Breast epithelium (tissue), 4 donors: ENCODE measurements around the gene DNAAF8. TPM values are rescaled to one million over a fixed set of nuclear protein-coding genes. Genes with fewer than 3 reads are reported as not detected.

ENCODE experiments used
- DNase-seq, 2 donors: peaks; one replicate each; pipeline ENCODE4 v3.0.0-alpha.2; 2019; ENCODE audit warnings: low spot score in 2 of 2
- H3K27ac ChIP-seq, 2 donors: fragments of 200-600 bp; sonication (generic) in 1 of 2; one replicate each; pipeline ENCODE4 v1.5.1; 2016 to 2019; ENCODE audit warnings: mild to moderate bottlenecking in 1 of 2
- H3K27me3 ChIP-seq, 2 donors: fragments of 200-600 bp; sonication (generic) in 1 of 2; one replicate each; pipeline versions ENCODE4 v1.5.1 to v1.6.0; 2017 to 2019; ENCODE audit warnings: control low read depth in 1 of 2, mild to moderate bottlenecking in 1 of 2
- H3K36me3 ChIP-seq: fragments of 200-600 bp; one replicate; pipeline ENCODE4 v1.5.1; 2019
- H3K4me1 ChIP-seq, 2 donors: fragments of 200-600 bp; sonication (generic); one replicate each; pipeline ENCODE4 v1.5.1; 2016 to 2019; ENCODE audit warnings: control low read depth in 1 of 2
- H3K4me3 ChIP-seq, 3 donors: fragments of 200-600 bp; sonication (generic); 1 replicate in 2 of 3; 2 replicates in 1 of 3; pipeline ENCODE4 v1.5.1; 2016 to 2019; ENCODE audit warnings: mild to moderate bottlenecking in 3 of 3, moderate library complexity in 2 of 3
- H3K9me3 ChIP-seq, 2 donors: fragments of 200-600 bp; sonication (generic) in 1 of 2; one replicate each; pipeline ENCODE4 v1.5.1; 2016 to 2019; ENCODE audit warnings: control low read depth in 1 of 2
- POLR2A ChIP-seq: fragments of 450-650 bp; IDR thresholded peaks from one replicate; pipeline ENCODE4 v1.6.1; 2016; ENCODE audit warnings: antibody characterized with exemption, mild to moderate bottlenecking, moderate library complexity
- POLR2AphosphoS5 ChIP-seq, 3 donors: sonication (generic); formaldehyde crosslinking; IDR thresholded peaks; one replicate each; pipeline ENCODE4 v1.6.1; 2017; ENCODE audit warnings: antibody characterized with exemption in 3 of 3
- intact Hi-C: fragments of 100-400 bp; cut with DNase I; formaldehyde crosslinking; loops from one replicate; pipeline ENCODE4 v1.15.1; 2023; ENCODE audit warnings: low total_unique reads
- total RNA-seq, 3 donors: library from RNA; depleted of rRNA; stranded (reverse); fragments of >200 nt; gene quantifications; one replicate each; pipeline ENCODE4 v1.1.0, GENCODE V29; 2016
- TF ChIP-seq, protein P1 (sequence below), 3 donors: fragments of 450-650 bp; IDR thresholded peaks; one replicate each; pipeline ENCODE4 v1.5.1; 2016 to 2017; ENCODE audit warnings: antibody characterized with exemption in 3 of 3, mild to moderate bottlenecking in 3 of 3, moderate library complexity in 3 of 3

DNAAF8 gene
- total RNA-seq, 3 donors from 2014 or later, result 1.3 to 2.3 (median 1.8) TPM

DNA sequence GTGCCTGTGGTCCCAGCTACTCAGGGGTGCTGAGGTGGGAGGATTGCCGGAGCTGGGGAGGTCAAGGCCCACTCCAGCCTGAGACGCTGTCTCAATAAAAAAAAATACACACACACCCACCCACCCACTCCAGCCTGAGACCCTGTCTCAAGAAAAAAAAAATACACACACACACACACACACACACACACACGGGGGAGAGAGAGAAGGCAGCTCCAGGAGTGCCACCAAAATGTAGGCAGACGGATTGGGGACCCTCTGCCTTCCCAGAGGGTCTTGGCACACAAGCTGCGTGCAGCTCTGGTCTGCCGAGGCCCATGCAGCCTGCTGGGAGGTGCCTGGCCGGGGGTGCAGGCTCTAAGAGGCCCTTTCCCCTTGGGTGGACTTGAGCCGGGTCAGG, 46.9 kb upstream of the DNAAF8 start:
- H3K4me1 ChIP-seq, result no peaks in the 10 kb centered on the region
- TF ChIP-seq POLR2A (no peak), POLR2AphosphoS5 (IDR thresholded peaks at IDR 0.05) (no peak)
- TF ChIP-seq, protein P1, sequence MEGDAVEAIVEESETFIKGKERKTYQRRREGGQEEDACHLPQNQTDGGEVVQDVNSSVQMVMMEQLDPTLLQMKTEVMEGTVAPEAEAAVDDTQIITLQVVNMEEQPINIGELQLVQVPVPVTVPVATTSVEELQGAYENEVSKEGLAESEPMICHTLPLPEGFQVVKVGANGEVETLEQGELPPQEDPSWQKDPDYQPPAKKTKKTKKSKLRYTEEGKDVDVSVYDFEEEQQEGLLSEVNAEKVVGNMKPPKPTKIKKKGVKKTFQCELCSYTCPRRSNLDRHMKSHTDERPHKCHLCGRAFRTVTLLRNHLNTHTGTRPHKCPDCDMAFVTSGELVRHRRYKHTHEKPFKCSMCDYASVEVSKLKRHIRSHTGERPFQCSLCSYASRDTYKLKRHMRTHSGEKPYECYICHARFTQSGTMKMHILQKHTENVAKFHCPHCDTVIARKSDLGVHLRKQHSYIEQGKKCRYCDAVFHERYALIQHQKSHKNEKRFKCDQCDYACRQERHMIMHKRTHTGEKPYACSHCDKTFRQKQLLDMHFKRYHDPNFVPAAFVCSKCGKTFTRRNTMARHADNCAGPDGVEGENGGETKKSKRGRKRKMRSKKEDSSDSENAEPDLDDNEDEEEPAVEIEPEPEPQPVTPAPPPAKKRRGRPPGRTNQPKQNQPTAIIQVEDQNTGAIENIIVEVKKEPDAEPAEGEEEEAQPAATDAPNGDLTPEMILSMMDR (IDR thresholded peaks at IDR 0.05), result no peak
- no peaks in the 10 kb centered on the region for H3K9me3 ChIP-seq
- no peak overlapping the region for H3K4me3 ChIP-seq
- H3K27me3 ChIP-seq, result no peaks in the 10 kb centered on the region
- DNase-seq, result no peak
- H3K27ac ChIP-seq, result no peak overlapping the region
- intact Hi-C loops, result no loop called here
- H3K36me3 ChIP-seq, result no peaks in the 10 kb centered on the region

DNA sequence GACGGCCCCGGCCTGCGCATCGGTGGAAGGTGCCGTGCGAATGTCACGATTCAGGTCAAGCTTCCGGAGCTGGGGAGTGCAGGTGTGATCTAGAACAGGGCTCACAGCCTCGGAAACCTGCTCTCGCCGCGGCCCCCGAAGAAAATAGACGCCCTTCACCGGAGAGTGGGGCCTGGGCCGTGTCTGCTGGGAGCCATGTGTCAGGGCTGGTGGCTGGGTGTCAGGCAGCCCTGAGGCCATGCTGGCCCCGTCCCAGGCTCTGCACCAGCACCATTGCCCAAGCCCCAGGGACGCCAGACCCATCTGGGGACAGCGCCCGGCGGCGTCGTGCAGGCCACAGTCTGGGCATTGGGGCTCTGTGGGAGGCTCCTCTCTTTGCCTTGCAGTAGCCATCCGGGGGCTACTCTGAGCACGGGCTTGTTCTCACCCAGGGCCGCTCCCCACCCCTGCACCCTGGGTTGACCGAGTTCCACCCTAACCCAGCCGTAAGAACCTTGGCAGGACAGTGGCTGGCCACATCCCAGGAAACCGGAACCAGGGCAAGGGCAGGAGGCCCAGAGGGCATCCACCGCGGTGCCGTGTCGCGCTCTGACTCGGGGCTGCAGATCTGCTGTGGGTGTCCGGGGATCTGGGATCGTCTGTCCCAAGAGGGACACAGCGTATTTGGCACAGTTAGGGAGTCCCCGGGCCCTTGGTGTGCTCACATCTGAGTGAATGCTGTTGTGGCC, 46.2 kb upstream of the DNAAF8 start:
- intact Hi-C loops, result no loop called here

DNA sequence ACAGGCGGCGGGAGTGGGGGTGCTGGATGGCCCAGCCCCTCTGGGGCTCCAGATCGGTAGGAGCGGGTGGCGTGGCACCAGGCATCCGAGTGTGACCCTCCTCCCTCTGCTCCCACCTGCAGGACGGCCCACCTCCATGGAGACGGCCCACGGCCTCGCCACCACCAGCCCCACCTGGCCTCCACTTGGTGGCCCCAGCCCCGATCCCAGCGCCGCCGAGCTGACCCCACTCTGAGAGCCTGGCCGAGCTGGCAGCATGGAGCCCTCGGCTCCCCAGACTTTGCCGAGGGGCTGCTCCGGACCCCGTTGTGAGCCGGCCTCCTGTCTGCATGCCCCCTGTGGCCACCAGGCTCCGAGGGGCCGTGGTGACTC, 45.7 kb upstream of the DNAAF8 start:
- DNase-seq, result no peak
- Histone ChIP-seq H3K36me3 (no peaks in the 10 kb centered on the region), H3K27ac (no peak overlapping the region), H3K4me1 (no peaks in the 10 kb centered on the region), H3K9me3 (no peaks in the 10 kb centered on the region), H3K27me3 (no peaks in the 10 kb centered on the region), H3K4me3 (no peak overlapping the region)
- intact Hi-C loops, result no loop called here
- TF ChIP-seq, protein P1 (IDR thresholded peaks at IDR 0.05), result no peak
- TF ChIP-seq POLR2A, result no peak
- TF ChIP-seq POLR2AphosphoS5 (IDR thresholded peaks at IDR 0.05), result no peak

More for the DNA sequence above, 46.2 kb upstream of the DNAAF8 start:
- no peaks in the 10 kb centered on the region for H3K9me3 ChIP-seq
- no peaks in the 10 kb centered on the region for H3K4me1 ChIP-seq
- TF ChIP-seq, protein P1 (IDR thresholded peaks at IDR 0.05), result no peak
- no peak for TF ChIP-seq POLR2AphosphoS5 (IDR thresholded peaks at IDR 0.05)
- TF ChIP-seq POLR2A, result no peak
- H3K4me3 ChIP-seq, result no peak overlapping the region
- no peak for DNase-seq
- no peaks in the 10 kb centered on the region for H3K27me3 ChIP-seq
- no peak overlapping the region for H3K27ac ChIP-seq
- no peaks in the 10 kb centered on the region for H3K36me3 ChIP-seq

DNA sequence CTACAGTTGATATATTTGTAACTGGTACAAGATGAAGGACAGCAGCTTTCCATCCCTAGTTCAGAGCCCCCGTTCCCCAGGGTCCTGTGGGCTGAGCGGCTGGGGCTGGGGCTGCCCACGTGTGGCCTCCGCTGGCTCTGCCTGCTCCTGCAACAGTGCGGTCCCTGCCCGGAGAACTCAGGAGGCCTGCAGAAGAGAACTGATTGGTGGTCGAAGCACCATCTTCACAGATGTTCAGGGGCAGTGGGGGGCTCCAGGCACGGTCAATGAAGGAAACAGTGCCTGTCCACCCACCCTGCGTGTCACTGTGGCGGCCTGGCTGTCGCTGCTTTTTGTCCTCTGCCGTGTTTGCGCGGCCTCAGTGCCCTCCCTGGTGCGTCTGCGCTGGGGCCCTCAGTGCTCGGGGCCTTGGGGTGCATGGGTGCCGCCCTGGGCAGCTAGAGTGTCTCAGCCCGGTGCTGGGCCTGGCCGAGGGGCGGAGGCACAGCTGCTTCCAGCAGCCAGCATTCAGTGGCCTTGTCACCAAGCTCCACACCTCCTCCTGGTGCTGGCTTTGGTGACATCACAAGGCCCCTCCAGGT, 45.2 kb upstream of the DNAAF8 start:
- Histone ChIP-seq H3K27ac (no peak overlapping the region), H3K36me3 (no peaks in the 10 kb centered on the region), H3K9me3 (no peaks in the 10 kb centered on the region), H3K27me3 (no peaks in the 10 kb centered on the region), H3K4me1 (peaks cover 0 to under 1% of the 10 kb centered on the region in 2 donors), H3K4me3 (no peak overlapping the region)
- DNase-seq, result no peak
- TF ChIP-seq, protein P1 (IDR thresholded peaks at IDR 0.05), result no peak
- intact Hi-C loops, result no loop called here

DNA sequence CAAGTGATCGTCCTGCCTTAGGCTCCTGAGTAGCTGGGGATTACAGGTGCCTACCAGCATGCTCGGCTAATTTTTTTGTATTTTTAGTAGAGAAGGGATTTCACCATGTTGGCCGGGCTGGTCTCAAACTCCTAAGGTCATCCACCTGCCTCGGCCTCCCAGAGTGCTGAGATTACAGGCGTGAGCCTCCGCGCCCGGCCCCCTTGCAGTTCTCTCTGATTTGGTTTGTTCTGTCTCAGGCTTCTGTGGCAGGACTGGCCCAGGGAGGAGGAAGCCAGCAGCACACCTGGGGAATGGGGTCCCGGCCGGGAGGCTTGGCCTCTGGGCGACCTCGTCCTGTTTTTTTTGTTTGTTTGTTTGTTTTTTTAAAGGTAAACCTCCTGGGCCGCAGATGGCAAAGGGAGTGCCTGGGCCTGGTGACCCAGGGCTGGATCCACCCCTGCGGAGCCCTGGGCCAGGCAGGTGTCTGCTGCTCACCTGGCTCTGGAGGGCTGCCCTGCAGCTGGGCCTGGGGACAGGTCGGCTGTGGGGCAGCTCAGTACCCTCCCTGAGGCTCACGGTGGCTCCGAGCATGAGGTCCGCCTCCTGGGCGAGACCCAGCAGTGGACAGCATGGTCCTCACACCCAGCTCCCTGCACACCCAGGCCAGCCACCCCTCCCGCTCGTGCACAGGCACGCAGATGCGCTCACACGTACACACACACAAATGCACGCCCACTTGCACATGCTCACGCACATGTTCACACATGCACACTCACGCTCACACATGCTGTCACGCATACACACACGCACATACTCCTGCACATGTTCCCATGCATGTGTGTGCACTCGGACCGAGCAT, 44.3 kb upstream of the DNAAF8 start:
- Histone ChIP-seq H3K27ac (no peak overlapping the region), H3K9me3 (no peaks in the 10 kb centered on the region), H3K27me3 (no peaks in the 10 kb centered on the region), H3K4me3 (no peak overlapping the region), H3K36me3 (no peaks in the 10 kb centered on the region), H3K4me1 (peaks cover 7 to 10% of the 10 kb centered on the region in 2 donors)
- intact Hi-C loops, result no loop called here
- no peak for DNase-seq
- TF ChIP-seq POLR2AphosphoS5 (IDR thresholded peaks at IDR 0.05), result no peak
- TF ChIP-seq, protein P1 (IDR thresholded peaks at IDR 0.05), result no peak
- TF ChIP-seq POLR2A, result no peak
